Midbrain (tissue), 1 donor: Measurements from ENCODE around the gene CLCN1.

Experiments used
- DNase-seq: peaks from one replicate; lab custom pipeline; 2025; lab: John Stamatoyannopoulos, UW

The CLCN1 gene

GRCh38 chr7:143295870-143296269, 20.0 kb upstream of the CLCN1 start:
- DNase-seq, result no peak

GRCh38 chr7:143296686-143297085, 19.2 kb upstream of the CLCN1 start:
- DNase-seq, result no peak

- DNase-seq, result no peak
These were observed 16.6 kb upstream of the CLCN1 start for GRCh38 chr7:143299346-143299745.

DNA sequence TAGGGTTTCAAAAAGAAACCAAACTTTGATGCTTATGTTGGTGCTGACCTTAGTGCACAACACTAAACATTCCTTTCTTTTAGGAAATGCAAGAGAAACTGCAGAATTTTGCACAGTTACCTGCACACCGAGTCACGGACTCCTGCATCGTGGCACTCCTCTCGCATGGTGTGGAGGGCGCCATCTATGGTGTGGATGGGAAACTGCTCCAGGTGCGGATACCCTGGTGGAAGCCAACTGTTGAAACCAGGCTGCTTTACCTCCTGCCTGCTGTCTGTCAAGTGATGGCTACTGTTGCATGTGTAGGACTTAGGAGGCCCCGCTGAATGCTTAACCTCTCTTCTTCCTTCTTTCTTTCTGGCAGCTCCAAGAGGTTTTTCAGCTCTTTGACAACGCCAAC, 16.1 kb upstream of the CLCN1 start:
- no peak for DNase-seq

GRCh38 chr7:143300959-143301935, 14.7 kb upstream of the CLCN1 start:
- no peak for DNase-seq

DNA sequence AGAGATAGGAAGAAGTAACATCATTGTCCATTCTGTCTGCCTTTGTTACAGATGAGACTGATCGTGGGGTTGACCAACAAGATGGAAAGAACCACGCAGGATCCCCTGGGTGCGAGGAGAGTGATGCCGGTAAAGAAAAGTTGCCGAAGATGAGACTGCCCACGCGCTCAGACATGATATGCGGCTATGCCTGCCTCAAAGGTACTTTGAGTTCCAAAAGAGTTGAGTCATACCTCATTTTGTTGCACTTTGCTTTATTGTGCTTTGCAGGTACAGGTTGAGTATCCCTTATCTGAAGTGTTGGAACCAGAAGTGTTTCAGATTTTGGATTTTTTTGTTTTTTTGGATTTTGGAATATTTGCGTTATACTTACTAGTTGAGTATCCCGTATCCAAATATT, 12.2 kb upstream of the CLCN1 start:
- no peak for DNase-seq

DNA sequence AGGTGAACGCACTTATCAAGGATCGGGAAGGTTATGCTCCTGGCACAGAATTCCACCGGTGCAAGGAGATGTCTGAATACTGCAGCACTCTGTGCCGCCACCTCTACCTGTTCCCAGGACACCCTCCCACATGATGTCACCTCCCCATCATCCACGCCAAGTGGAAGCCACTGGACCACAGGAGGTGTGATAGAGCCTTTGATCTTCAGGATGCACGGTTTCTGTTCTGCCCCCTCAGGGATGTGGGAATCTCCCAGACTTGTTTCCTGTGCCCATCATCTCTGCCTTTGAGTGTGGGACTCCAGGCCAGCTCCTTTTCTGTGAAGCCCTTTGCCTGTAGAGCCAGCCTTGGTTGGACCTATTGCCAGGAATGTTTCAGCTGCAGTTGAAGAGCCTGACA, 11.0 kb upstream of the CLCN1 start:
- no peak for DNase-seq

DNA sequence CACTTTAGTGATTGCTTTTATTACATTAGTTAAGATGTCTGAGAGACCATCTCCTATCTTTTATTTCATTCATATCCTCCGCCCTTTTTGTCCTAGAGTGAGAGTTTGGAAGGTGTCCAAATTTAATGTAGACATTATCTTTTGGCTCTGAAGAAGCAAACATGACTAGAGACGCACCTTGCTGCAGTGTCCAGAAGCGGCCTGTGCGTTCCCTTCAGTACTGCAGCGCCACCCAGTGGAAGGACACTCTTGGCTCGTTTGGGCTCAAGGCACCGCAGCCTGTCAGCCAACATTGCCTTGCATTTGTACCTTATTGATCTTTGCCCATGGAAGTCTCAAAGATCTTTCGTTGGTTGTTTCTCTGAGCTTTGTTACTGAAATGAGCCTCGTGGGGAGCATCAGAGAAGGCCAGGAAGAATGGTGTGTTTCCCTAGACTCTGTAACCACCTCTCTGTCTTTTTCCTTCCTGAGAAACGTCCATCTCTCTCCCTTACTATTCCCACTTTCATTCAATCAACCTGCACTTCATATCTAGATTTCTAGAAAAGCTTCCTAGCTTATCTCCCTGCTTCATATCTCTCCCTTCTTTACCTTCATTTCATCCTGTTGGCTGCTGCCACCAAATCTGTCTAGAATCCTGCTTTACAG, 10.4 kb upstream of the CLCN1 start:
- DNase-seq, result peak; percentile 71

- no peak for DNase-seq
These were observed 7.3 kb upstream of the CLCN1 start for GRCh38 chr7:143308632-143309031.

DNA sequence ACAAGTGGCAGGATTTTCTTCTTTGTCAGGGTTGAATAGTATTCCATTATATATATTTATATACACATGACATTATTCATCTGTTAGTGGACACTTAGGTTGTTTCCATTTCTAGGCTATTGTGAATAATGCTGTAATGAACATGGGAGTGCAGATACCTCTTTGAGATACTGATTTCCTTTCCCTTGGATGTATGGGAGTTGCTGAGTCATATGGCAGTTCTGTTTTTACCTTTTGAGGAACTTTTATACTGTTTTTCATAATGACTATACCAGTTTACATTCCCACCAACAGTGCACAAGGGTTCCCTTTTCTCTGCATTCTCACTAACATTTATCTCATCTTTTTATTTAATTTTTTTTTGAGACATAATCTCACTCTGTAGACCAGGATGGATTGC, 1.8 kb upstream of the CLCN1 start:
- no peak for DNase-seq

GRCh38 chr7:143316492-143316891, 581 bp downstream of the CLCN1 start:
- no peak for DNase-seq

GRCh38 chr7:143318661-143319060, 2.8 kb downstream of the CLCN1 start:
- no peak for DNase-seq

DNA sequence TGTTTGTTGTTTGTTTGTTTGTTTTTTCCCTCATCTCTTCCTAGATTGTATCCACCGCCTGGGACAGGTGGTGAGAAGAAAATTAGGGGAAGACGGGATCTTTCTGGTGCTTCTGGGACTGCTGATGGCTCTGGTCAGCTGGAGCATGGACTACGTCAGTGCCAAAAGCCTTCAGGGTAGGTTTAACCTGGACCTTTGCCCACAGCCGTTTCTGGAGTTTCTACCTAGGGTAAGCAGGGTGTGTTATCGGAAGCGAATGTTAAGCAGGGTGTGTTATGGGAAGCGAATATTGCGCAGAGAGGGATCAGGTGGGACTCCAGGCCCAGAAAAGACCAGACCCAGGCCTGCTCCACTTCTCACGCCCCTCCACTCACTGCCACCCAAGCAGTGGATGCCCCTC, 4.7 kb downstream of the CLCN1 start:
- no peak for DNase-seq

GRCh38 chr7:143321242-143321641, 5.3 kb downstream of the CLCN1 start:
- DNase-seq, result no peak

- DNase-seq, result no peak
These were observed 5.8 kb downstream of the CLCN1 start for GRCh38 chr7:143321734-143322133.

GRCh38 chr7:143322760-143323633, 7.1 kb downstream of the CLCN1 start:
- DNase-seq, result no peak

DNA sequence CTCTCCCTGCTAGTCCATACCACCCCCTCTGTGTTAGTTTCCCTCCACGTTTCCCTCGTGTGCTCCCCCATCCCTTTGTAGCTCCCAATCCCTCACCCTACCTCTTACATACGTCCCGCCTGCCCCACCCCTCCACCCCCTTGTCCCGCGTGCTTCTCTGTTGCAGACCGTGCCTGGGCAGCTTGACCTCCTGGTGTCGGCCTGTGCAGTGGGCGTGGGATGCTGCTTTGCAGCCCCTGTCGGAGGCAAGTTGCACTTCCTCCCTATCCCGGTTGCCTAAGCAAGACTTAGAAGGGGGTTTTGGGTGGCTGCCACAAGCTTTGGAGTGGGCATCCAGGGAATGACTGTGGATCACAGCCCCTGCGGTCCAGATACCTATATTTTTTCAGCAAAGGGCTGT, 7.7 kb downstream of the CLCN1 start:
- DNase-seq, result no peak

- DNase-seq, result no peak
These were observed 9.3 kb downstream of the CLCN1 start for GRCh38 chr7:143325240-143325639.

GRCh38 chr7:143327903-143328302, 12.0 kb downstream of the CLCN1 start:
- DNase-seq, result no peak

- no peak for DNase-seq
These were observed 13.7 kb downstream of the CLCN1 start for GRCh38 chr7:143329471-143330170.

GRCh38 chr7:143331179-143331801, 15.4 kb downstream of the CLCN1 start:
- no peak for DNase-seq
